ENCODE data around the gene CHST7. TPM values are rescaled to one million over a fixed set of nuclear protein-coding genes. Genes with fewer than 3 reads are reported as not detected.

The CHST7 gene
- total and polyA plus RNA-seq, 2 experiments from 2014 or later = 7.6 to 27.2 TPM

- DNase-seq (ENCODE audit: low spot score) = no peak
- Histone ChIP-seq H3K27ac (ENCODE audit: low read depth) (no peak overlapping the region), H3K27me3 (ENCODE audit: insufficient read depth) (no peaks in the 10 kb centered on the region), H3K9me2 (ENCODE audit: insufficient read depth) (no peaks in the 10 kb centered on the region), H2AFZ (no peak overlapping the region), H3K36me3 (ENCODE audit: insufficient read depth) (no peaks in the 10 kb centered on the region), H3K4me3 (no peak overlapping the region), H3F3A (replicated peaks; ENCODE audit: low read depth) (no peaks in the 10 kb centered on the region), H3K79me2 (replicated peaks; ENCODE audit: insufficient read depth) (no peaks in the 10 kb centered on the region), H4K20me1 (replicated peaks; ENCODE audit: insufficient read depth) (no peaks in the 10 kb centered on the region), H3K4me1 (ENCODE audit: insufficient read depth) (no peaks in the 10 kb centered on the region), H3K4me2 (no peak overlapping the region)
- H3K27ac Mint-ChIP-seq = no peak overlapping the region
- no peaks in the 10 kb centered on the region; the same call in 2 of the 3 replicates for H3K9me3 Mint-ChIP-seq
- H3K27me3 Mint-ChIP-seq (ENCODE audit: insufficient read depth, low read depth, poor library complexity) = peaks cover 6% of the 10 kb centered on the region
- H3K36me3 Mint-ChIP-seq (ENCODE audit: low read depth) = no peaks in the 10 kb centered on the region
- TF ChIP-seq ZNF114 (CRISPR knock-in tag; IDR thresholded peaks at IDR 0.05) (no peak), ZNF462 (CRISPR knock-in tag; IDR thresholded peaks at IDR 0.05) (no peak), POLR2AphosphoS5 (IDR thresholded peaks at IDR 0.05; ENCODE audit: low read depth) (no peak), NANOG (IDR thresholded peaks at IDR 0.05; ENCODE audit: borderline replicate concordance) (no peak), ETS1 (IDR thresholded peaks at IDR 0.05) (no peak), CREB1 (CRISPR knock-in tag; IDR thresholded peaks at IDR 0.05; ENCODE audit: low read depth) (no peak), ZNF331 (CRISPR knock-in tag; IDR thresholded peaks at IDR 0.05; ENCODE audit: low read depth) (no peak), EZH2phosphoT487 (IDR thresholded peaks at IDR 0.05; ENCODE audit: unreplicated experiment) (no peak), REST (IDR thresholded peaks at IDR 0.05; ENCODE audit: unreplicated experiment) (no peak), JUNB (IDR thresholded peaks at IDR 0.05; ENCODE audit: unreplicated experiment) (no peak), EZH2 (IDR thresholded peaks at IDR 0.05; ENCODE audit: low read depth, unreplicated experiment) (no peak)
- no peak for ATAC-seq
- H3K4me1 Mint-ChIP-seq = peaks cover 12% of the 10 kb centered on the region
- H3K4me3 Mint-ChIP-seq = no peak overlapping the region
Measured at GRCh38 chrX:46567388-46567787, 6.2 kb upstream of the CHST7 start.
